ENCODE results near the gene PTPRD. TPM values are rescaled to one million over a fixed set of nuclear protein-coding genes. Genes with fewer than 3 reads are reported as not detected.

The PTPRD gene
- total RNA-seq, 1 experiment from 2014 or later, result 32.5 TPM

DNA sequence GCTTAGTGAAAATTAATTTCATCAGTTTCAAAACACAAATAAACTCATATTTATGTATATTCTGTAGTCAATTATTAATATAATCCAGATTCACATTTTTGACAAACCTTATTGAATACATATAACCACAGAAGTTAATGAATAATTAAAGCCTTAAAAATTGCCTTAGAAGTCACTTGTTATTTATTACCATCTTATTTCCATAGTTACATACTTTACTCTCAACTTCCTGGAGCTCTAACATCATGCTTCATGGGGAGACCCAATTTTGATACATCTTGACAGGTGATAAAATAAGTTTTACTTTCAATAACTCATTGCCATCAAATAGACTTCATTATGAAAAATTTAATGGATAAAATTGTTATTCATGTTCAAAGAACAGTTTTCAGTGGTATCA lies 1038.7 kb downstream of the PTPRD start:
- no peak overlapping the region for H3K27ac ChIP-seq (ENCODE audit: insufficient read length, low read depth, low read length)
- no peak overlapping the region for H3K56ac ChIP-seq (ENCODE audit: insufficient read length, low read depth, low read length)
- no peak overlapping the region for H2BK15ac ChIP-seq (ENCODE audit: low read depth, low read length)
- H3K14ac ChIP-seq (ENCODE audit: insufficient read depth, low read length), result no peak overlapping the region
- H2BK20ac ChIP-seq (ENCODE audit: low read depth, low read length, poor library complexity, severe bottlenecking), result no peak overlapping the region
- H2BK12ac ChIP-seq (ENCODE audit: insufficient read length, low read depth, low read length), result no peak overlapping the region
- no peaks in the 10 kb centered on the region for H3K79me1 ChIP-seq (ENCODE audit: insufficient read depth, low read depth, low read length, poor library complexity, severe bottlenecking)
- TF ChIP-seq, protein P1, sequence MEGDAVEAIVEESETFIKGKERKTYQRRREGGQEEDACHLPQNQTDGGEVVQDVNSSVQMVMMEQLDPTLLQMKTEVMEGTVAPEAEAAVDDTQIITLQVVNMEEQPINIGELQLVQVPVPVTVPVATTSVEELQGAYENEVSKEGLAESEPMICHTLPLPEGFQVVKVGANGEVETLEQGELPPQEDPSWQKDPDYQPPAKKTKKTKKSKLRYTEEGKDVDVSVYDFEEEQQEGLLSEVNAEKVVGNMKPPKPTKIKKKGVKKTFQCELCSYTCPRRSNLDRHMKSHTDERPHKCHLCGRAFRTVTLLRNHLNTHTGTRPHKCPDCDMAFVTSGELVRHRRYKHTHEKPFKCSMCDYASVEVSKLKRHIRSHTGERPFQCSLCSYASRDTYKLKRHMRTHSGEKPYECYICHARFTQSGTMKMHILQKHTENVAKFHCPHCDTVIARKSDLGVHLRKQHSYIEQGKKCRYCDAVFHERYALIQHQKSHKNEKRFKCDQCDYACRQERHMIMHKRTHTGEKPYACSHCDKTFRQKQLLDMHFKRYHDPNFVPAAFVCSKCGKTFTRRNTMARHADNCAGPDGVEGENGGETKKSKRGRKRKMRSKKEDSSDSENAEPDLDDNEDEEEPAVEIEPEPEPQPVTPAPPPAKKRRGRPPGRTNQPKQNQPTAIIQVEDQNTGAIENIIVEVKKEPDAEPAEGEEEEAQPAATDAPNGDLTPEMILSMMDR (conservative IDR thresholded peaks at IDR 0.05), result no peak
- no peak overlapping the region for H3K9ac ChIP-seq (ENCODE audit: extremely low read depth, insufficient read length, low read length)
- no peak overlapping the region for H3K4me3 Mint-ChIP-seq
- H3K27me3 Mint-ChIP-seq (ENCODE audit: low read depth), result no peaks in the 10 kb centered on the region
- H4K8ac ChIP-seq (replicated peaks; ENCODE audit: insufficient read length, low read depth, low read length), result no peak overlapping the region
- H4K20me1 ChIP-seq (ENCODE audit: control insufficient read depth, insufficient read depth, insufficient read length), result no peaks in the 10 kb centered on the region
- no peak overlapping the region for H3K4me2 ChIP-seq (ENCODE audit: insufficient read depth, insufficient read length, low read length)
- no peak overlapping the region for H3K23ac ChIP-seq (ENCODE audit: insufficient read length, low read depth, low read length)
- H3K18ac ChIP-seq (ENCODE audit: insufficient read length, low read depth, low read length), result no peak overlapping the region
- no peaks in the 10 kb centered on the region for H3K9me3 Mint-ChIP-seq
- no peak overlapping the region for H3K4ac ChIP-seq (ENCODE audit: low read depth, low read length)
- no peaks in the 10 kb centered on the region for H3K79me2 ChIP-seq (ENCODE audit: insufficient read depth, low read length)
- no peaks in the 10 kb centered on the region for H3K4me1 ChIP-seq (ENCODE audit: insufficient read depth, low read length)
- 0 out of 4 replicates have a peak, but pooled peaks cover 0 to 2% of the 10 kb centered on the region in 2 experiments for H3K4me1 Mint-ChIP-seq
- no peak overlapping the region for H2AK5ac ChIP-seq (ENCODE audit: insufficient read length, low read length)
- H3K27me3 ChIP-seq (ENCODE audit: insufficient read depth, low read length), result no peaks in the 10 kb centered on the region
- no peak overlapping the region for H4K91ac ChIP-seq (ENCODE audit: insufficient read length, low read depth, low read length)
- H2BK5ac ChIP-seq (ENCODE audit: insufficient read length, low read length), result no peak overlapping the region
- no peak overlapping the region for H3K27ac Mint-ChIP-seq
- DNase-seq, result no peak
- H2BK120ac ChIP-seq (ENCODE audit: low read depth, low read length, poor library complexity, severe bottlenecking), result no peak overlapping the region
- H3K23me2 ChIP-seq (ENCODE audit: insufficient read length, low read depth, low read length, poor library complexity, severe bottlenecking), result no peaks in the 10 kb centered on the region
- no peak overlapping the region for H2AFZ ChIP-seq (ENCODE audit: low read length)
- H3T11ph ChIP-seq (ENCODE audit: low read length), result no peak overlapping the region
- H3K9me3 ChIP-seq (ENCODE audit: control insufficient read depth, low read depth, low read length), result no peaks in the 10 kb centered on the region
- no peaks in the 10 kb centered on the region for H3K36me3 Mint-ChIP-seq (ENCODE audit: insufficient read depth in 1 of 3, low read depth in 3 of 3)
- H4K5ac ChIP-seq (ENCODE audit: insufficient read length, low read depth, low read length), result no peak overlapping the region

All from H9 (cell line).